Subcutaneous abdominal adipose tissue (tissue), 5 donors: ENCODE results near the gene CHD3.
A peak's percentile ranks its signal among the peaks of the same experiment; 100 is the strongest.

Experiments used
- H3K27ac ChIP-seq: one replicate; pipeline ENCODE4 v1.7.0; 2013; ENCODE audit warnings: low read depth, mild to moderate bottlenecking, inconsistent platforms, low read length, moderate library complexity
- H3K27me3 ChIP-seq, 5 donors: one replicate each; pipeline ENCODE4 v1.7.0; 2013; ENCODE audit warnings: low read length in 5 of 5, inconsistent platforms in 1 of 5; ENCODE audit not compliant: control insufficient read depth in 5 of 5, insufficient read depth in 4 of 5
- H3K36me3 ChIP-seq, 5 donors: one replicate each; pipeline ENCODE4 v1.7.0; 2013; ENCODE audit warnings: low read length in 5 of 5; ENCODE audit not compliant: control insufficient read depth in 5 of 5, insufficient read depth in 5 of 5
- H3K4me1 ChIP-seq, 5 donors: one replicate each; pipeline ENCODE4 v1.7.0; 2013; ENCODE audit warnings: low read length in 5 of 5, mild to moderate bottlenecking in 3 of 5, moderate library complexity in 1 of 5; ENCODE audit not compliant: control insufficient read depth in 5 of 5, insufficient read depth in 5 of 5
- H3K4me3 ChIP-seq, 5 donors: one replicate each; pipeline ENCODE4 v1.7.0; 2013; ENCODE audit warnings: low read length in 5 of 5, low read depth in 1 of 5
- H3K9ac ChIP-seq, 5 donors: one replicate each; pipeline ENCODE4 v1.7.0; 2013; ENCODE audit warnings: low read length in 5 of 5, mild to moderate bottlenecking in 4 of 5, moderate library complexity in 3 of 5
- H3K9me3 ChIP-seq, 5 donors: one replicate each; pipeline ENCODE4 v1.7.0; 2013; ENCODE audit warnings: low read length in 5 of 5; ENCODE audit not compliant: control insufficient read depth in 5 of 5
- donor health status: healthy.
- donor health status: healthy.
- donor health status: healthy.
- donor health status: healthy.
- donor health status: healthy.

The CHD3 gene

GRCh38 chr17:7894226-7894625, 5.6 kb downstream of the CHD3 start:
- Histone ChIP-seq H3K4me1 (peaks cover 0 to 16% (median 12%) of the 10 kb centered on the region in 5 donors), H3K36me3 (peaks cover 0 to 61% (median 48%) of the 10 kb centered on the region in 5 donors), H3K4me3 (no peak overlapping the region), H3K9ac (no peak overlapping the region), H3K9me3 (no peaks in the 10 kb centered on the region), H3K27me3 (no peaks in the 10 kb centered on the region), H3K27ac (no peak overlapping the region)

GRCh38 chr17:7894866-7895265, 6.3 kb downstream of the CHD3 start:
- peaks cover 0 to 10% (median 6%) of the 10 kb centered on the region in 5 donors for H3K4me1 ChIP-seq
- no peak overlapping the region for H3K4me3 ChIP-seq
- H3K36me3 ChIP-seq, result peaks cover 0 to 68% (median 54%) of the 10 kb centered on the region in 5 donors
- no peak overlapping the region for H3K27ac ChIP-seq
- no peaks in the 10 kb centered on the region for H3K9me3 ChIP-seq
- H3K27me3 ChIP-seq, result no peaks in the 10 kb centered on the region
- H3K9ac ChIP-seq, result no peak overlapping the region

- Histone ChIP-seq H3K27ac (no peak overlapping the region), H3K9ac (peak overlapping the region in 1 of 5 donors; percentile 17), H3K4me3 (no peak overlapping the region), H3K36me3 (peaks cover 0 to 74% (median 62%) of the 10 kb centered on the region in 5 donors), H3K9me3 (no peaks in the 10 kb centered on the region), H3K4me1 (peaks cover 0 to 5% (median 3%) of the 10 kb centered on the region in 5 donors), H3K27me3 (no peaks in the 10 kb centered on the region)
These were observed 8.5 kb downstream of the CHD3 start for GRCh38 chr17:7897090-7897489.

DNA sequence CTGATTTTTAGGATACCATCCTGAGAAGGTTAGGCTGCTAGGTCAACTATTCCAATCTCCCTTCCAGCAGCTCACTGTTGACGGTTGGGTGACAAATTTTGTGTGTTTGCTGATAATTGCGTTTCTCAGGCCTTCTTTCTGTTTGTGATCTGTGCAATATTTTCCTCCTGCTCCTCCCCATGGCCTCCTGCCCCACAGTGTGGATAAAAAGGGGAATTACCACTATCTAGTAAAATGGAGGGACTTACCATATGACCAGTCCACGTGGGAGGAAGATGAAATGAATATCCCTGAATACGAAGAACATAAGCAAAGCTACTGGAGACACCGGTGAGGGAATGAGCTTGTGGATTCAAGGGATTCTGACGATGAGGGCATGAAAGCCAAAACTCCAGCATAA, 9.2 kb downstream of the CHD3 start:
- H3K4me1 ChIP-seq, result peaks cover 0 to 5% (median 3%) of the 10 kb centered on the region in 5 donors
- no peak overlapping the region for H3K27ac ChIP-seq
- H3K27me3 ChIP-seq, result no peaks in the 10 kb centered on the region
- no peak overlapping the region for H3K4me3 ChIP-seq
- no peaks in the 10 kb centered on the region for H3K9me3 ChIP-seq
- no peak overlapping the region for H3K9ac ChIP-seq
- H3K36me3 ChIP-seq, result peaks cover 0 to 78% (median 66%) of the 10 kb centered on the region in 5 donors

GRCh38 chr17:7903154-7904103, 14.8 kb downstream of the CHD3 start:
- H3K9ac ChIP-seq, result no peak overlapping the region
- H3K36me3 ChIP-seq, result peaks cover 0 to 96% (median 88%) of the 10 kb centered on the region in 5 donors
- no peaks in the 10 kb centered on the region for H3K9me3 ChIP-seq
- no peaks in the 10 kb centered on the region for H3K27me3 ChIP-seq
- H3K4me1 ChIP-seq, result peaks cover 0 to 2% (median 0%) of the 10 kb centered on the region in 5 donors
- no peak overlapping the region for H3K4me3 ChIP-seq
- H3K27ac ChIP-seq, result no peak overlapping the region

- Histone ChIP-seq H3K9me3 (no peaks in the 10 kb centered on the region), H3K4me3 (no peak overlapping the region), H3K4me1 (no peaks in the 10 kb centered on the region), H3K27me3 (no peaks in the 10 kb centered on the region), H3K27ac (no peak overlapping the region), H3K9ac (no peak overlapping the region), H3K36me3 (peaks cover 0 to 79% (median 72%) of the 10 kb centered on the region in 5 donors)
These were observed 20.5 kb downstream of the CHD3 start for GRCh38 chr17:7909089-7909488.

DNA sequence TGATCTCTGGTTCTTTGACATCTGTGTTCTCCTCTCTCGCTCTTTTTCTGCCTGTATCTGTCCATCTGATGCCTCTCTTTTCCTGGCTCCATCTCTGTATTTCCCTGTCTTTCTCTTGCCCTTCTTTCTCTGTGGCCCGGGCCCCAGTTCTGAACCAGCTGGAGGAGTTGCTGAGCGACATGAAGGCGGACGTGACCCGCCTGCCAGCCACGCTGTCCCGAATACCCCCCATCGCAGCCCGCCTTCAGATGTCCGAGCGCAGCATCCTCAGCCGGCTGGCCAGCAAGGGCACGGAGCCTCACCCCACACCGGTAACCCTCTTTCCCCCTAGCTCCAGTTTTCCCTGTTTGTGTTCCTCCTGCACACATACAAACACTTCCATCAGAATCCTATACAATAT, 21.7 kb downstream of the CHD3 start:
- no peaks in the 10 kb centered on the region for H3K27me3 ChIP-seq
- peaks cover 0 to 68% (median 60%) of the 10 kb centered on the region in 5 donors for H3K36me3 ChIP-seq
- H3K9me3 ChIP-seq, result no peaks in the 10 kb centered on the region

GRCh38 chr17:7910711-7911110, 22.1 kb downstream of the CHD3 start:
- peaks cover 0 to 63% (median 56%) of the 10 kb centered on the region in 5 donors for H3K36me3 ChIP-seq

More for the DNA sequence above, 21.7 kb downstream of the CHD3 start:
- H3K4me3 ChIP-seq, result no peak overlapping the region
- peaks cover 2 to 6% (median 5%) of the 10 kb centered on the region in 5 donors for H3K4me1 ChIP-seq
- no peak overlapping the region for H3K27ac ChIP-seq
- H3K9ac ChIP-seq, result no peak overlapping the region

DNA sequence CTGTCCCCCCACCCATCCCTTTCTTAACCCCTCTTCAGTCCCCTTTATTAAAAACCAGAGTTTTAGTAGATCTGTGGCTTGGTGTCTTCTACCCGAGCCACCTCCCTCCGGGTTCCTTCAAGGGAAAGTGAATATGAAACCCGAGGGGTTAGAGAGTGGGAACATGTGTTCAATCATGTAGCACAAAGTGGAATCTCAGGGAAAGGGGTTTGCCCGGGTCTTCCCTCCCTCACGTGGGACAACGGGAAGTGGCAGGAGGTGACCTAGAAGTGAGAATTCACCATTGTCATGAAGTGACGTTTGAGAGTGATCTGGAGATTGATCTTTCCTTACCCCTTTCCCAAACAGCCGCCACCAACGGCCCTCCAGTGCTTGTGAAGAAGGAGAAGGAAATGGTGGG, 22.5 kb downstream of the CHD3 start:
- no peak overlapping the region for H3K27ac ChIP-seq
- H3K27me3 ChIP-seq, result no peaks in the 10 kb centered on the region
- no peaks in the 10 kb centered on the region for H3K9me3 ChIP-seq
- peaks cover 0 to 59% (median 52%) of the 10 kb centered on the region in 5 donors for H3K36me3 ChIP-seq
- H3K9ac ChIP-seq, result no peak overlapping the region
- H3K4me3 ChIP-seq, result no peak overlapping the region
- H3K4me1 ChIP-seq, result peaks cover 2 to 13% (median 12%) of the 10 kb centered on the region in 5 donors

More at GRCh38 chr17:7910711-7911110, 22.1 kb downstream of the CHD3 start:
- H3K9ac ChIP-seq, result no peak overlapping the region
- H3K4me1 ChIP-seq, result peaks cover 2 to 10% (median 10%) of the 10 kb centered on the region in 5 donors
- no peak overlapping the region for H3K4me3 ChIP-seq
- no peak overlapping the region for H3K27ac ChIP-seq
- no peaks in the 10 kb centered on the region for H3K9me3 ChIP-seq
- H3K27me3 ChIP-seq, result no peaks in the 10 kb centered on the region

DNA sequence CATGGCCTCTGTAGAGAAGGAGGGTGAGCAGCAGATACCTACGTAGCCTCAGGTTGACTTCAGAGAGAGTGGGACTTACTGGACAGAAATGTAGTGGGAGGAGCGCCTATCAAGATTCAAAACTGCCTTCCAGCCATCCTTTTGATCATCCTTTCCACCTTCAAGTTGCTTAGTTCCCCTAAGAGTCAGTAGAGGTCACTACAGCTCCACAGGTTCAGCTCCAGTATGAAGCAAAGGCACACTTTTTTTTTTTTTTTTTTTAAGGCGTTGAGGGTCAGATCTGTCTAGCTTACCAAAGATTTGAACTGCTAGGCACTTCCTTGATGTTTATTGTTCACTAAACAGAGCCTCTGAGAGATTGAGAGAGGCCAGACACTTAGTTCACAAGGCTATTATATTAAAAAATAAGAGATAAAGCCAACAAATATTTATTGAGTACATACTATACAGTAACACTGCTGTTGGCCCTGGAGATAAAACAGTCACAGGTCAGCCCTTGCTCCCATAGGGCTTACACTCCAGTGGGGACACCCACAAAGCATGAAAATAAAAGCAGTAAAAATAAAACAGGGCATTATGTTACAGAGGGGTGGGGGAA, 24.4 kb downstream of the CHD3 start:
- Histone ChIP-seq H3K4me3 (no peak overlapping the region), H3K9me3 (no peaks in the 10 kb centered on the region), H3K4me1 (peaks cover 2 to 20% (median 20%) of the 10 kb centered on the region in 5 donors), H3K27me3 (no peaks in the 10 kb centered on the region), H3K27ac (no peak overlapping the region), H3K9ac (peak overlapping the region in 1 of 5 donors; percentile 15), H3K36me3 (peaks cover 0 to 40% (median 34%) of the 10 kb centered on the region in 5 donors)
